Measurements from ENCODE around the gene GPR142. TPM values are rescaled to one million over a fixed set of nuclear protein-coding genes. Genes with fewer than 3 reads are reported as not detected.

GPR142 gene
- total RNA-seq (2021; fragmentation: NEBNext Ultra II Directional; extraction: Animal tissue kit (Norgen Biotek cat#: 25700)) (not detected in 2 replicates), polyA plus RNA-seq (2011; rRNA removed) (0.05 and 0.11 TPM in 2 replicates), polyA minus RNA-seq (2011; rRNA and poly(A)+ RNA removed) (0.20 TPM in 1 of 2 replicates, not detected in the other)
- polyA plus RNA-seq (2011; cell fraction: cytosol; rRNA removed): 0.13 TPM
- polyA plus RNA-seq (2011; cell fraction: nucleus; rRNA removed): 0.17 TPM
- 0.11 TPM in 1 of 4 replicates, not detected in the others for polyA plus RNA-seq (2012, experiment 1 of 2)
- polyA plus RNA-seq (2012, experiment 2 of 2): not detected
- not detected for polyA plus RNA-seq (2013, experiment 1 of 2)
- polyA plus RNA-seq (2013, experiment 2 of 2): not detected
- not detected for polyA minus RNA-seq (2011; cell fraction: cytosol; rRNA and poly(A)+ RNA removed)
- not detected for polyA minus RNA-seq (2011; cell fraction: nucleus; rRNA and poly(A)+ RNA removed)
- long read RNA-seq, experiment 1: 0 reads
- long read RNA-seq, experiment 2: 0 reads

- Histone ChIP-seq H3K4me3 (ENCODE audit: extremely low read depth in 1 of 4, insufficient read depth in 2 of 4, low read depth in 3 of 4, low read length in 4 of 4) (no peak within 1 kb of the TSS), H2BK120ac (replicated peaks; ENCODE audit: low read depth, low read length) (peak within 1 kb of the TSS; percentile 47), H2AK5ac (ENCODE audit: low read depth, low read length) (no peak within 1 kb of the TSS), H2BK5ac (ENCODE audit: low read depth, low read length) (no peak within 1 kb of the TSS; the same call in 1 of the 2 replicates), H2BK15ac (ENCODE audit: low read length) (no peak within 1 kb of the TSS; the same call in 1 of the 2 replicates), H3K4me1 (replicated peaks in 1 of 4; ENCODE audit: control insufficient read depth in 3 of 4, insufficient read depth in 4 of 4, low read length in 3 of 4) (peaks cover 0 to 22% (median 14%) of the 10 kb centered on the region in 4 experiments; a peak in 6 of 7 replicates), H3K9me3 (ENCODE audit: insufficient read depth in 2 of 2, low read depth in 1 of 2, low read length in 1 of 2) (peaks cover 0 to 5% of the 10 kb centered on the region in 2 experiments; a peak in 1 of 4 replicates), H3K14ac (ENCODE audit: insufficient read length) (no peak within 1 kb of the TSS), H3K79me2 (ENCODE audit: control insufficient read depth in 1 of 2, insufficient read depth in 2 of 2, low read length in 2 of 2) (no peaks in the 10 kb centered on the region), H4K91ac (replicated peaks; ENCODE audit: insufficient read length, low read length) (peak within 1 kb of the TSS; percentile 77), H3K9ac (replicated peaks in 1 of 4; ENCODE audit: extremely low read depth in 1 of 4, low read depth in 3 of 4, low read length in 3 of 4) (no peak within 1 kb of the TSS), H3K18ac (ENCODE audit: extremely low read depth, low read length) (no peak within 1 kb of the TSS), H3K4me2 (ENCODE audit: insufficient read depth in 1 of 2, low read depth in 2 of 2, low read length in 2 of 2) (no peak within 1 kb of the TSS), H4K5ac (ENCODE audit: insufficient read length, low read depth, low read length) (no peak within 1 kb of the TSS), H3K4ac (replicated peaks; ENCODE audit: insufficient read length, low read depth, low read length) (no peak within 1 kb of the TSS), H3K27me3 (replicated peaks in 1 of 4; ENCODE audit: control insufficient read depth in 3 of 4, extremely low read depth in 1 of 4, insufficient read depth in 3 of 4, low read length in 3 of 4) (no peaks in the 10 kb centered on the region; a peak in 3 of 7 replicates), H2AFZ (ENCODE audit: low read length) (no peak within 1 kb of the TSS), H2BK20ac (ENCODE audit: low read length) (no peak within 1 kb of the TSS), H3K23me2 (ENCODE audit: low read depth, low read length) (no peaks in the 10 kb centered on the region; the same call in 1 of the 2 replicates), H3K79me1 (ENCODE audit: low read depth, low read length) (no peaks in the 10 kb centered on the region), H3K36me3 (ENCODE audit: control insufficient read depth in 2 of 4, insufficient read depth in 4 of 4, low read length in 3 of 4) (no peaks in the 10 kb centered on the region), H3K23ac (ENCODE audit: insufficient read length) (no peak within 1 kb of the TSS), H4K20me1 (replicated peaks in 1 of 2; ENCODE audit: control insufficient read depth in 1 of 2, insufficient read depth in 2 of 2, low read length in 2 of 2) (no peaks in the 10 kb centered on the region), H2BK12ac (ENCODE audit: low read depth, low read length) (no peak within 1 kb of the TSS), H3K56ac (replicated peaks; ENCODE audit: insufficient read length, low read depth, low read length) (no peak within 1 kb of the TSS), H3K27ac (ENCODE audit: low read depth, low read length) (no peak within 1 kb of the TSS), H4K8ac (ENCODE audit: extremely low read depth, insufficient read depth, low read length) (no peak within 1 kb of the TSS; the same call in 1 of the 2 replicates)
- POLR2A ChIA-PET (ENCODE audit: partially characterized antibody): interaction anchor here (1.2 kb wide), 1 partner anchor 12 kb away, joined by 6 read pairs; no protein-coding TSS in a partner anchor
- no peak for DNase-seq (ENCODE audit: low read depth in 1 of 2, low spot score in 2 of 2)
- 95% methylated on average over 4 of the region's 5 CpGs; no CpG with 5 or more reads in 1 of the 2 experiments for WGBS, 2 experiments (ENCODE audit: extremely low coverage in 1 of 2, insufficient coverage in 1 of 2, insufficient read length in 1 of 2, insufficient replicate concordance in 2 of 2, low coverage in 1 of 2, low lambda C conversion rate in 2 of 2, missing lambda C conversion rate in 1 of 2)
- FAIRE-seq: no peak
- CTCF ChIA-PET (ENCODE audit: partially characterized antibody): interaction anchor here (0.6 to 9.2 kb wide), 40 partner anchors 7 to 296 kb away, joined by 3 to 106 read pairs (median 9); no protein-coding TSS in a partner anchor
- TF ChIP-seq RNF2 (IDR thresholded peaks at IDR 0.05; ENCODE audit: borderline replicate concordance, low read depth, low read length, missing control alignments, poor library complexity, severe bottlenecking): no peak
- TF ChIP-seq MAFK (IDR thresholded peaks at IDR 0.05; ENCODE audit: low read depth, low read length): no peak
- TF ChIP-seq HDAC2 (IDR thresholded peaks at IDR 0.05; ENCODE audit: borderline replicate concordance in 1 of 2, low read depth in 2 of 2, low read length in 2 of 2): no peak
- TF ChIP-seq KDM5A (IDR thresholded peaks at IDR 0.05; ENCODE audit: low read length): no peak
- no peak for TF ChIP-seq BACH1 (IDR thresholded peaks at IDR 0.05; ENCODE audit: low read length)
- no peak for TF ChIP-seq MAX (IDR thresholded peaks at IDR 0.05)
- TF ChIP-seq TEAD4 (IDR thresholded peaks at IDR 0.05; ENCODE audit: low read depth, low read length): no peak
- TF ChIP-seq EGR1 (IDR thresholded peaks at IDR 0.05; ENCODE audit: borderline replicate concordance, low read depth, low read length): no peak
- no peak for TF ChIP-seq TAF1 (IDR thresholded peaks at IDR 0.05; ENCODE audit: low read depth, low read length)
- TF ChIP-seq CEBPB (IDR thresholded peaks at IDR 0.05; ENCODE audit: low read depth, low read length): no peak
- no peak for TF ChIP-seq CHD1 (IDR thresholded peaks at IDR 0.05; ENCODE audit: low read depth, low read length)
These were observed at the start of gene GPR142 for GRCh38 chr17:74367206-74367605. Gene GPR142, plus strand, starts transcription at chr17:74367506. Its CDS starts 2,035 bp downstream, at chr17:74369541.

Measured in H1 (cell line).